SK-N-SH treated with all-trans-retinoic acid at 6 μM for 48 hours (cell line): ENCODE measurements around the gene PACS1.

Experiments used
- ATAC-seq: fragments of 200-7000 bp; cut with Tn5 transposase; 3 replicates; pipeline ENCODE4 v1.9.1; 2020; ENCODE audit warnings: mild to moderate bottlenecking, moderate library complexity
- ARNTL ChIP-seq: fragments of 450-650 bp; formaldehyde crosslinking; IDR thresholded peaks from 2 replicates; pipeline ENCODE4 v1.5.0; 2020; ENCODE audit warnings: low read depth, mild to moderate bottlenecking, moderate library complexity, borderline replicate concordance
- ESRRG ChIP-seq: fragments of 250-450 bp; sonication (Bioruptor Pico); IDR thresholded peaks from 2 replicates; pipeline ENCODE4 v1.6.1; 2021; ENCODE audit warnings: mild to moderate bottlenecking
- GLIS3 ChIP-seq: fragments of 250-450 bp; sonication (Bioruptor Pico); IDR thresholded peaks from 2 replicates; pipeline ENCODE4 v1.5.0; 2020; ENCODE audit warnings: mild to moderate bottlenecking, moderate library complexity
- ISL1 ChIP-seq: fragments of 250-450 bp; sonication (Bioruptor Pico); IDR thresholded peaks from 2 replicates; pipeline ENCODE4 v2.1.2; 2022; ENCODE audit warnings: mild to moderate bottlenecking, moderate library complexity
- OSR1 ChIP-seq: fragments of 250-450 bp; sonication (Bioruptor Pico); IDR thresholded peaks from 2 replicates; pipeline ENCODE4 v1.8.0; 2022; ENCODE audit warnings: moderate library complexity, mild to moderate bottlenecking, inconsistent platforms
- PPARA ChIP-seq: fragments of 250-450 bp; sonication (Bioruptor Pico); IDR thresholded peaks from 2 replicates; pipeline ENCODE4 v1.5.0; 2020; ENCODE audit warnings: mild to moderate bottlenecking, borderline replicate concordance
- RARB ChIP-seq: fragments of 250-450 bp; sonication (Bioruptor Pico); IDR thresholded peaks from 2 replicates; pipeline ENCODE4 v1.8.0; 2021; ENCODE audit warnings: mild to moderate bottlenecking, moderate library complexity
- SNAI2 ChIP-seq: fragments of 250-450 bp; sonication (Bioruptor Pico); IDR thresholded peaks from 2 replicates; pipeline ENCODE4 v1.5.0; 2020; ENCODE audit warnings: mild to moderate bottlenecking, moderate library complexity
- TCF4 ChIP-seq: fragments of 250-450 bp; sonication (Bioruptor Pico); IDR thresholded peaks from 2 replicates; pipeline ENCODE4 v1.8.0; 2021; ENCODE audit warnings: mild to moderate bottlenecking, moderate library complexity, borderline replicate concordance
- TOX ChIP-seq: fragments of 250-450 bp; sonication (Bioruptor Pico); IDR thresholded peaks from 2 replicates; pipeline ENCODE4 v1.8.0; 2021; ENCODE audit warnings: mild to moderate bottlenecking, moderate library complexity, borderline replicate concordance
- ZC3H10 ChIP-seq: fragments of 250-450 bp; sonication (Bioruptor Pico); IDR thresholded peaks from 2 replicates; pipeline ENCODE4 v1.5.1; 2021; ENCODE audit warnings: mild to moderate bottlenecking, moderate library complexity
- ZFP3 ChIP-seq: fragments of 250-450 bp; sonication (Bioruptor Pico); IDR thresholded peaks from 2 replicates; pipeline ENCODE4 v1.5.0; 2020; ENCODE audit warnings: mild to moderate bottlenecking, moderate library complexity
- ZFP30 ChIP-seq: fragments of 450-650 bp; formaldehyde crosslinking; IDR thresholded peaks from 2 replicates; pipeline ENCODE4 v1.5.0; 2022; ENCODE audit warnings: mild to moderate bottlenecking, moderate library complexity
- ZNF565 ChIP-seq: fragments of 450-650 bp; formaldehyde crosslinking; conservative IDR thresholded peaks from 2 replicates; pipeline ENCODE4 v1.5.0; 2020; ENCODE audit warnings: low read depth, mild to moderate bottlenecking, moderate library complexity
- ZNF70 ChIP-seq: fragments of 450-650 bp; formaldehyde crosslinking; IDR thresholded peaks from 2 replicates; pipeline ENCODE4 v1.5.0; 2020; ENCODE audit warnings: mild to moderate bottlenecking, moderate library complexity
- ZNF8 ChIP-seq: fragments of 450-650 bp; formaldehyde crosslinking; IDR thresholded peaks from 2 replicates; pipeline ENCODE4 v1.5.0; 2020; ENCODE audit warnings: mild to moderate bottlenecking, moderate library complexity
- TF ChIP-seq, protein P1 (sequence below): fragments of 250-450 bp; sonication (Bioruptor Pico); IDR thresholded peaks from 2 replicates; pipeline ENCODE4 v1.5.0; 2020; ENCODE audit warnings: mild to moderate bottlenecking, moderate library complexity
- TF ChIP-seq, protein P2 (sequence below): fragments of 250-450 bp; sonication (Bioruptor Pico); IDR thresholded peaks from 2 replicates; pipeline ENCODE4 v1.8.0; 2020; ENCODE audit warnings: mild to moderate bottlenecking, moderate library complexity, borderline replicate concordance
- TF ChIP-seq, protein P3 (sequence below): fragments of 250-450 bp; sonication (Bioruptor Pico); IDR thresholded peaks from 2 replicates; pipeline ENCODE4 v1.5.1; 2021; ENCODE audit warnings: mild to moderate bottlenecking, moderate library complexity
- TF ChIP-seq, protein P4 (sequence below): fragments of 250-450 bp; sonication (Bioruptor Pico); IDR thresholded peaks from 2 replicates; pipeline ENCODE4 v1.8.0; 2021; ENCODE audit warnings: low read depth, mild to moderate bottlenecking, moderate library complexity, borderline replicate concordance
- TF ChIP-seq, protein P5 (sequence below): fragments of 250-450 bp; sonication (Bioruptor Pico); IDR thresholded peaks from 2 replicates; pipeline ENCODE4 v1.5.1; 2020; ENCODE audit warnings: low read depth, mild to moderate bottlenecking, moderate library complexity

Gene PACS1

DNA sequence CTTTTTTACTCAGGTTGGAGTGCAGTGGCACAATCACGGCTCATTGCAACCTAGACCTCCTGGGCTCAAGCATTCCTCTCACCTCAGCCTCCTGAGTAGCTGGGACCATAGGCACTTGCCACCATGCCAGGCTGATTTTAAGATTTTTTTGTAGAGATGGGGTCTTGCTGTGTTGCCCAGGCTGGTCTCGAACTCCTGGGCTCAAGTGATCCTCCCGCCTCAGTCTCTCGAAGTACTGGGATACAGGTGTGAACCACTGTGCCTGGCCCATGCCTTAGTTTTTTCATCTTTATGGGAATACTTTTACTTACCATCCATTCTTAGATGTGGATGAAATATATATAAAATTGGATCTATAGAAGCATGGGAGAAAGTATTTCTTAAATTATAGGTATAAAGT is 5.2 kb downstream of the PACS1 start:
- no peak for ATAC-seq
- TF ChIP-seq ESRRG: no peak
- TF ChIP-seq, protein P1, sequence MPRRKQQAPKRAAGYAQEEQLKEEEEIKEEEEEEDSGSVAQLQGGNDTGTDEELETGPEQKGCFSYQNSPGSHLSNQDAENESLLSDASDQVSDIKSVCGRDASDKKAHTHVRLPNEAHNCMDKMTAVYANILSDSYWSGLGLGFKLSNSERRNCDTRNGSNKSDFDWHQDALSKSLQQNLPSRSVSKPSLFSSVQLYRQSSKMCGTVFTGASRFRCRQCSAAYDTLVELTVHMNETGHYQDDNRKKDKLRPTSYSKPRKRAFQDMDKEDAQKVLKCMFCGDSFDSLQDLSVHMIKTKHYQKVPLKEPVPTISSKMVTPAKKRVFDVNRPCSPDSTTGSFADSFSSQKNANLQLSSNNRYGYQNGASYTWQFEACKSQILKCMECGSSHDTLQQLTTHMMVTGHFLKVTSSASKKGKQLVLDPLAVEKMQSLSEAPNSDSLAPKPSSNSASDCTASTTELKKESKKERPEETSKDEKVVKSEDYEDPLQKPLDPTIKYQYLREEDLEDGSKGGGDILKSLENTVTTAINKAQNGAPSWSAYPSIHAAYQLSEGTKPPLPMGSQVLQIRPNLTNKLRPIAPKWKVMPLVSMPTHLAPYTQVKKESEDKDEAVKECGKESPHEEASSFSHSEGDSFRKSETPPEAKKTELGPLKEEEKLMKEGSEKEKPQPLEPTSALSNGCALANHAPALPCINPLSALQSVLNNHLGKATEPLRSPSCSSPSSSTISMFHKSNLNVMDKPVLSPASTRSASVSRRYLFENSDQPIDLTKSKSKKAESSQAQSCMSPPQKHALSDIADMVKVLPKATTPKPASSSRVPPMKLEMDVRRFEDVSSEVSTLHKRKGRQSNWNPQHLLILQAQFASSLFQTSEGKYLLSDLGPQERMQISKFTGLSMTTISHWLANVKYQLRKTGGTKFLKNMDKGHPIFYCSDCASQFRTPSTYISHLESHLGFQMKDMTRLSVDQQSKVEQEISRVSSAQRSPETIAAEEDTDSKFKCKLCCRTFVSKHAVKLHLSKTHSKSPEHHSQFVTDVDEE (CRISPR knock-in tag): no peak
- TF ChIP-seq, protein P2, sequence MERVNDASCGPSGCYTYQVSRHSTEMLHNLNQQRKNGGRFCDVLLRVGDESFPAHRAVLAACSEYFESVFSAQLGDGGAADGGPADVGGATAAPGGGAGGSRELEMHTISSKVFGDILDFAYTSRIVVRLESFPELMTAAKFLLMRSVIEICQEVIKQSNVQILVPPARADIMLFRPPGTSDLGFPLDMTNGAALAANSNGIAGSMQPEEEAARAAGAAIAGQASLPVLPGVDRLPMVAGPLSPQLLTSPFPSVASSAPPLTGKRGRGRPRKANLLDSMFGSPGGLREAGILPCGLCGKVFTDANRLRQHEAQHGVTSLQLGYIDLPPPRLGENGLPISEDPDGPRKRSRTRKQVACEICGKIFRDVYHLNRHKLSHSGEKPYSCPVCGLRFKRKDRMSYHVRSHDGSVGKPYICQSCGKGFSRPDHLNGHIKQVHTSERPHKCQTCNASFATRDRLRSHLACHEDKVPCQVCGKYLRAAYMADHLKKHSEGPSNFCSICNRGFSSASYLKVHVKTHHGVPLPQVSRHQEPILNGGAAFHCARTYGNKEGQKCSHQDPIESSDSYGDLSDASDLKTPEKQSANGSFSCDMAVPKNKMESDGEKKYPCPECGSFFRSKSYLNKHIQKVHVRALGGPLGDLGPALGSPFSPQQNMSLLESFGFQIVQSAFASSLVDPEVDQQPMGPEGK (CRISPR knock-in tag): no peak
- TF ChIP-seq, protein P3, sequence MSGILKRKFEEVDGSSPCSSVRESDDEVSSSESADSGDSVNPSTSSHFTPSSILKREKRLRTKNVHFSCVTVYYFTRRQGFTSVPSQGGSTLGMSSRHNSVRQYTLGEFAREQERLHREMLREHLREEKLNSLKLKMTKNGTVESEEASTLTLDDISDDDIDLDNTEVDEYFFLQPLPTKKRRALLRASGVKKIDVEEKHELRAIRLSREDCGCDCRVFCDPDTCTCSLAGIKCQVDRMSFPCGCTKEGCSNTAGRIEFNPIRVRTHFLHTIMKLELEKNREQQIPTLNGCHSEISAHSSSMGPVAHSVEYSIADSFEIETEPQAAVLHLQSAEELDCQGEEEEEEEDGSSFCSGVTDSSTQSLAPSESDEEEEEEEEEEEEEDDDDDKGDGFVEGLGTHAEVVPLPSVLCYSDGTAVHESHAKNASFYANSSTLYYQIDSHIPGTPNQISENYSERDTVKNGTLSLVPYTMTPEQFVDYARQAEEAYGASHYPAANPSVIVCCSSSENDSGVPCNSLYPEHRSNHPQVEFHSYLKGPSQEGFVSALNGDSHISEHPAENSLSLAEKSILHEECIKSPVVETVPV (CRISPR knock-in tag): no peak
- TF ChIP-seq ZNF70 (CRISPR knock-in tag): no peak
- TF ChIP-seq RARB (CRISPR knock-in tag): no peak
- TF ChIP-seq ARNTL (CRISPR knock-in tag): no peak
- TF ChIP-seq TOX (CRISPR knock-in tag): no peak
- no peak for TF ChIP-seq TCF4
- no peak for TF ChIP-seq ZNF8 (CRISPR knock-in tag)
- TF ChIP-seq ZFP3 (CRISPR knock-in tag): no peak
- no peak for TF ChIP-seq SNAI2 (CRISPR knock-in tag)
- no peak for TF ChIP-seq OSR1 (CRISPR knock-in tag)
- no peak for TF ChIP-seq ZC3H10
- no peak for TF ChIP-seq PPARA (CRISPR knock-in tag)
- TF ChIP-seq ZFP30 (CRISPR knock-in tag): no peak
- TF ChIP-seq ISL1 (CRISPR knock-in tag): no peak

DNA sequence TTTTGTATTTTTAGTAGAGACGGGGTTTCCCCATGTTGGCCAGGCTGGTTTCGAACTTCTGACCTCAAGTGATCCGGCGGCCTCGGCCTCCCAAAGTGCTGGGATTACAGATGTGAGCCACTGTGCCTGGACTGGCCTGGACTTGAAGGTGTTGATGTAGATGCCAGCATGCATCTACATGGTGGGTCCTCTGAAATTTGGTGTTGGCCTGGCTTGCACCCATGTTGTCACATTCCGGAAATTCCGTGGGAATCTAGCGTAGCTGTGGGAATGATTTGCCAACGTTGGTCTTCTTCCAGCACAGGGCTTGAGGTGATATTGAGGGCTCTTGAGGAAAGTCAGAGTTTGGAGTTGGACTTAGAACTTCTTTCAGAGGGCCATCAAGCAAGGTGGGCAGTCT is 6.5 kb downstream of the PACS1 start:
- TF ChIP-seq ZNF70 (CRISPR knock-in tag) (no peak), ZNF8 (CRISPR knock-in tag) (no peak), ISL1 (CRISPR knock-in tag) (no peak), ARNTL (CRISPR knock-in tag) (no peak), ZFP3 (CRISPR knock-in tag) (no peak), TOX (CRISPR knock-in tag) (no peak), OSR1 (CRISPR knock-in tag) (no peak), RARB (CRISPR knock-in tag) (no peak), PPARA (CRISPR knock-in tag) (no peak), GLIS3 (no peak), ZC3H10 (no peak), ESRRG (no peak), ZNF565 (no peak)
- TF ChIP-seq, protein P2 (CRISPR knock-in tag): no peak
- TF ChIP-seq, protein P4, sequence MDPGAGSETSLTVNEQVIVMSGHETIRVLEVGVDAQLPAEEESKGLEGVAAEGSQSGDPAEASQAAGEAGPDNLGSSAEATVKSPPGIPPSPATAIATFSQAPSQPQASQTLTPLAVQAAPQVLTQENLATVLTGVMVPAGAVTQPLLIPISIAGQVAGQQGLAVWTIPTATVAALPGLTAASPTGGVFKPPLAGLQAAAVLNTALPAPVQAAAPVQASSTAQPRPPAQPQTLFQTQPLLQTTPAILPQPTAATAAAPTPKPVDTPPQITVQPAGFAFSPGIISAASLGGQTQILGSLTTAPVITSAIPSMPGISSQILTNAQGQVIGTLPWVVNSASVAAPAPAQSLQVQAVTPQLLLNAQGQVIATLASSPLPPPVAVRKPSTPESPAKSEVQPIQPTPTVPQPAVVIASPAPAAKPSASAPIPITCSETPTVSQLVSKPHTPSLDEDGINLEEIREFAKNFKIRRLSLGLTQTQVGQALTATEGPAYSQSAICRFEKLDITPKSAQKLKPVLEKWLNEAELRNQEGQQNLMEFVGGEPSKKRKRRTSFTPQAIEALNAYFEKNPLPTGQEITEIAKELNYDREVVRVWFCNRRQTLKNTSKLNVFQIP: no peak
- TF ChIP-seq, protein P3 (CRISPR knock-in tag): no peak
- TF ChIP-seq, protein P1 (CRISPR knock-in tag): no peak
- TF ChIP-seq, protein P5, sequence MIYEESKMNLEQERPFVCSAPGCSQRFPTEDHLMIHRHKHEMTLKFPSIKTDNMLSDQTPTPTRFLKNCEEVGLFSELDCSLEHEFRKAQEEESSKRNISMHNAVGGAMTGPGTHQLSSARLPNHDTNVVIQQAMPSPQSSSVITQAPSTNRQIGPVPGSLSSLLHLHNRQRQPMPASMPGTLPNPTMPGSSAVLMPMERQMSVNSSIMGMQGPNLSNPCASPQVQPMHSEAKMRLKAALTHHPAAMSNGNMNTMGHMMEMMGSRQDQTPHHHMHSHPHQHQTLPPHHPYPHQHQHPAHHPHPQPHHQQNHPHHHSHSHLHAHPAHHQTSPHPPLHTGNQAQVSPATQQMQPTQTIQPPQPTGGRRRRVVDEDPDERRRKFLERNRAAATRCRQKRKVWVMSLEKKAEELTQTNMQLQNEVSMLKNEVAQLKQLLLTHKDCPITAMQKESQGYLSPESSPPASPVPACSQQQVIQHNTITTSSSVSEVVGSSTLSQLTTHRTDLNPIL: no peak
- ATAC-seq: no peak
